Measurements from ENCODE around the gene CHCHD4.

DNA sequence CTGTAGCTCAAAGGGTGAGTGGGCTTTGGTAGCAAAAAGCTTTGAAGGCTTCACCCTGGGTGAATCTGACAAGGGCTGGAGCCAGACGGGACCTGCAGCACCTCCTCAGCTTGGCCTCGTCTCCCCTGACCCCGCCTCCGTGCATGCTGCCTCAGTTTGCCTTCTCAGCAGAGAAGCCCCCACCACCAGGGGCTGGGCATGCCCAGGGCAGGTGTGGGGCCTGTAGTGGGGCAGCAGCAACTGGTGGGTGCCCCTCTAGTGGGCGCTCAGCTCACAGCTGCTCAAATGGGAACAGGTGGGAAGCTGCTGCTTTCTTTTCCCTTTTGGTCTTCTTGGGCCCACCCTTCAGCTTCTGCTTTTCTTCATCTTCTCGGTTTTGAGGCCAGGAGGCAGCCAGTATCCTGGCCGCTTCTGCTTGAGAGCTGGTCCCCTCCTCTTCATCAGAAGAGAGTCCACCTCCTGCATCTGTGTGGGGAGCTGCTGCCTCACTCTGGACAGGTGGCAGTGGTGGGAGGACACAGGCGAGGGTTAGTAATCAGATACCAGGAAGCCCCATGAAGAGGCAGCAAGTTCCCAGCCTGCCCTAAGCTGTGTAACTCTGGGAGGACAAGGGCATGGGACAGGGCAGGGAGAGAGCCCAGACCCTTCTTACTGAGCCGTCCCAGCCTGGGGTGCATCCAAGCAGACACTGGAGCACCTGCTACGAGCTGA, 21.2 kb upstream of the CHCHD4 start:
- no peak for TF ChIP-seq POLR2AphosphoS5 (IDR thresholded peaks at IDR 0.05; ENCODE audit: low read depth, low read length)
- TF ChIP-seq, protein P1, sequence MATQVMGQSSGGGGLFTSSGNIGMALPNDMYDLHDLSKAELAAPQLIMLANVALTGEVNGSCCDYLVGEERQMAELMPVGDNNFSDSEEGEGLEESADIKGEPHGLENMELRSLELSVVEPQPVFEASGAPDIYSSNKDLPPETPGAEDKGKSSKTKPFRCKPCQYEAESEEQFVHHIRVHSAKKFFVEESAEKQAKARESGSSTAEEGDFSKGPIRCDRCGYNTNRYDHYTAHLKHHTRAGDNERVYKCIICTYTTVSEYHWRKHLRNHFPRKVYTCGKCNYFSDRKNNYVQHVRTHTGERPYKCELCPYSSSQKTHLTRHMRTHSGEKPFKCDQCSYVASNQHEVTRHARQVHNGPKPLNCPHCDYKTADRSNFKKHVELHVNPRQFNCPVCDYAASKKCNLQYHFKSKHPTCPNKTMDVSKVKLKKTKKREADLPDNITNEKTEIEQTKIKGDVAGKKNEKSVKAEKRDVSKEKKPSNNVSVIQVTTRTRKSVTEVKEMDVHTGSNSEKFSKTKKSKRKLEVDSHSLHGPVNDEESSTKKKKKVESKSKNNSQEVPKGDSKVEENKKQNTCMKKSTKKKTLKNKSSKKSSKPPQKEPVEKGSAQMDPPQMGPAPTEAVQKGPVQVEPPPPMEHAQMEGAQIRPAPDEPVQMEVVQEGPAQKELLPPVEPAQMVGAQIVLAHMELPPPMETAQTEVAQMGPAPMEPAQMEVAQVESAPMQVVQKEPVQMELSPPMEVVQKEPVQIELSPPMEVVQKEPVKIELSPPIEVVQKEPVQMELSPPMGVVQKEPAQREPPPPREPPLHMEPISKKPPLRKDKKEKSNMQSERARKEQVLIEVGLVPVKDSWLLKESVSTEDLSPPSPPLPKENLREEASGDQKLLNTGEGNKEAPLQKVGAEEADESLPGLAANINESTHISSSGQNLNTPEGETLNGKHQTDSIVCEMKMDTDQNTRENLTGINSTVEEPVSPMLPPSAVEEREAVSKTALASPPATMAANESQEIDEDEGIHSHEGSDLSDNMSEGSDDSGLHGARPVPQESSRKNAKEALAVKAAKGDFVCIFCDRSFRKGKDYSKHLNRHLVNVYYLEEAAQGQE (IDR thresholded peaks at IDR 0.05; ENCODE audit: insufficient read depth in 1 of 2, low read depth in 2 of 2, low read length in 2 of 2), result no peak
- no peak for TF ChIP-seq TAF1 (IDR thresholded peaks at IDR 0.05; ENCODE audit: borderline replicate concordance, insufficient read depth, low read length)
- no peak for TF ChIP-seq SIN3A (IDR thresholded peaks at IDR 0.05; ENCODE audit: borderline replicate concordance, insufficient read depth, low read length)
- no peak for TF ChIP-seq FOXP2 (optimal IDR thresholded peaks at IDR 0.05; ENCODE audit: borderline replicate concordance, extremely low read depth, extremely low read length, insufficient read depth)

Data from PFSK-1 (cell line).